DND-41 (cell line): ENCODE data around the gene RUFY3.

Source experiments
- CTCF ChIP-seq: IDR thresholded peaks from 2 replicates; pipeline ENCODE4 v1.5.1; 2012; ENCODE audit warnings: borderline replicate concordance, low read length, moderate library complexity, mild to moderate bottlenecking; ENCODE audit not compliant: poor library complexity, severe bottlenecking; ENCODE audit errors: extremely low read depth
- EZH2 ChIP-seq: IDR thresholded peaks from 3 replicates; pipeline ENCODE4 v1.6.1; 2012; ENCODE audit warnings: borderline replicate concordance, low read depth, mild to moderate bottlenecking, moderate library complexity, low read length, inconsistent platforms; ENCODE audit not compliant: severe bottlenecking

GRCh38 chr4:70842761-70843435 is 121.1 kb downstream of the RUFY3 start:
- no peak for TF ChIP-seq CTCF
- TF ChIP-seq EZH2: no peak
